A673 (cell line): ENCODE data around the gene CASP2.

Experiments
- CTCF ChIP-seq: fragments of 300-800, 200-600 bp; sonication (generic); conservative IDR thresholded peaks from 2 replicates; pipeline ENCODE4 v1.5.1; 2017; ENCODE audit warnings: low read depth, mild to moderate bottlenecking, antibody characterized with exemption, low read length, moderate library complexity, mixed read lengths
- EZH2 ChIP-seq: fragments of 200-600 bp; sonication (generic); IDR thresholded peaks from 2 replicates; pipeline ENCODE4 v1.6.1; 2017; ENCODE audit warnings: borderline replicate concordance, low read depth, mild to moderate bottlenecking, mixed read lengths, antibody characterized with exemption, low read length; ENCODE audit not compliant: poor library complexity, severe bottlenecking

DNA sequence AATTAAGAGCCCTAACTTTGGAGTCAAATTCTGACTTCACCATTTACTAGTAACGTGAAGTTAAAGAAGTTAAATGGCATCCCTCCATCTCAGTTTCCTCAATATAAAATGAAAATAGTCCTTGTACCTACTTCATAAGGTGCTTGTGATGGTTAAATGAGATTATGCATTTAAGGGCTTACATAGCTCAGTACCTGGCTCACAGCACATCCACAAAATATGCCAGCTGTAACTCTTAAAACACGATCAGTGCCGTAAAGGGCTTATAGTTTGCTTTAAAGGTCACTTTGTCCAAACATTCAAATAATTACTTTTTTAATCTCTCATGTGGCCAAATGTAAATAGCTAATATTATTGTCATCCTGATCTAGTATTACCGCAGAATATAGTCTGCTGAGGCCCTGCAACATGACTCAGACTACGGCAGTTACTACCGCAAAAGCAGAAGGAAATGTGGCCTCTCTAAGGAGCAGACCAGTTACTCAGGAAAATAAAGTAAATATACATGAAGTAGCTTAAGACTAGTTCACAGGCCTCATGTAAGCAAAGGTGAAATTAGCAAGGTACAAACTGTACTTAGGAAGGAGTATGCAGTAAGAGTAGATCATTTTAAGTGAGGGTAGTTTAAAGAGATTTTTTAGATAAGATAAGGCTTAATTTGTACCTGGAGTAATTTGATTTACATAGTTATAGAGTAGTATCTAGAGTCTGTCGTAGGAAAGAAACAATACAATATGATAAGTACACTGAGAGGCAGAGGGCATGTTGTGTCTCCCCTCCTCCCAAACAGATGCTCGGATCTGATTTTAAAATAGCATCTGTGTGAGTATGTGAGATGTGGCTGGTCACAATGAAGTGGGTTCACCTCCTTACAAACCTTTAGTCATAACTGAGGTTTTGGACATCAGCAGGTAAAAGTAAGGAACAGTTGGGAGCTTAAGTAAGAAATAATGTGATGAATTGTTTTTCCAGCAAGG lies 13.1 kb downstream of the CASP2 start:
- TF ChIP-seq CTCF = no peak
- TF ChIP-seq EZH2 = no peak
